Panc1 (cell line): Measurements from ENCODE around the gene SOAT1. TPM values are rescaled to one million over a fixed set of nuclear protein-coding genes. Genes with fewer than 3 reads are reported as not detected.

Experiments used
- ATAC-seq: fragments of 200-7000 bp; cut with Tn5 transposase; 2 replicates; pipeline ENCODE4 v1.9.1; 2020; ENCODE audit warnings: mild to moderate bottlenecking, moderate library complexity
- BruUV-seq: library from RNA; stranded (reverse); fragments of 400-500 nt; replicated peaks from 2 replicates; lab custom pipeline; 2021; lab: Mats Ljungman, UMichigan
- CTCF ChIA-PET: fragments of 300-600 bp; sonication (Branson Sonifier 250); formaldehyde crosslinking; loops from one replicate; lab custom pipeline; 2022; ENCODE audit warnings: antibody characterized with exemption; lab: Charles Lee
- POLR2A ChIA-PET: fragments of 300-600 bp; sonication (Branson Sonifier 250); formaldehyde crosslinking; loops from one replicate; lab custom pipeline; 2022; ENCODE audit warnings: antibody characterized with exemption; lab: Charles Lee
- DNase-seq: peaks from one replicate; pipeline ENCODE4 v3.0.0-alpha.2; 2010; ENCODE audit warnings: low read depth, low spot score
- H3K27ac ChIP-seq: 2 replicates; pipeline ENCODE4 v1.5.1; 2011; ENCODE audit warnings: mild to moderate bottlenecking, low read length, inconsistent platforms
- H3K27me3 ChIP-seq: fragments of 200-500 bp; sonication (Bioruptor generic); 2 replicates; pipeline ENCODE4 v1.6.0; 2014; ENCODE audit warnings: low read length, inconsistent platforms; ENCODE audit not compliant: control insufficient read depth, insufficient read depth
- H3K36me3 ChIP-seq: fragments of 200-500 bp; sonication (Bioruptor generic); 2 replicates; pipeline ENCODE4 v1.5.1; 2014; ENCODE audit warnings: inconsistent platforms, mild to moderate bottlenecking, low read length, moderate library complexity; ENCODE audit not compliant: control insufficient read depth, insufficient read depth
- H3K4me1 ChIP-seq: 2 replicates; pipeline ENCODE4 v1.5.1; 2011; ENCODE audit warnings: inconsistent platforms, mild to moderate bottlenecking, low read length, moderate library complexity; ENCODE audit not compliant: control insufficient read depth, insufficient read depth
- H3K4me3 ChIP-seq, 2 experiments: 2 replicates each; pipeline ENCODE4 v1.5.1; 2011 to 2012; ENCODE audit warnings: low read depth in 2 of 2, low read length in 2 of 2, mild to moderate bottlenecking in 2 of 2, inconsistent platforms in 1 of 2, moderate library complexity in 1 of 2
- H3K9me3 ChIP-seq: fragments of 200-500 bp; sonication (Bioruptor generic); 2 replicates; pipeline ENCODE4 v1.5.1; 2014; ENCODE audit warnings: low read depth, mild to moderate bottlenecking, inconsistent platforms, low read length, moderate library complexity; ENCODE audit not compliant: control insufficient read depth, insufficient read depth
- POLR2AphosphoS5 ChIP-seq: IDR thresholded peaks from 2 replicates; pipeline ENCODE4 v1.6.1; 2012; ENCODE audit warnings: mild to moderate bottlenecking, low read depth, low read length, moderate library complexity
- SIN3A ChIP-seq: IDR thresholded peaks from 2 replicates; pipeline ENCODE4 v1.6.1; 2012; ENCODE audit warnings: low read depth, mild to moderate bottlenecking, low read length, moderate library complexity, borderline replicate concordance; ENCODE audit not compliant: insufficient read depth
- TCF7L2 ChIP-seq: IDR thresholded peaks from 2 replicates; pipeline ENCODE4 v1.6.1; 2011; ENCODE audit warnings: mild to moderate bottlenecking, low read depth, low read length, inconsistent platforms
- in situ Hi-C: cut with HindIII; loops from 2 replicates; pipeline ENCODE4 v1.10.0; 2016; ENCODE audit warnings: low sequenced_read_pairs, low pct_unique_long_range_greater_than_20kb
- intact Hi-C: fragments of 100-400 bp; cut with micrococcal nuclease; formaldehyde crosslinking; loops from one replicate; pipeline ENCODE4 v1.10.0; 2022; ENCODE audit not compliant: unreplicated experiment
- total RNA-seq: library from RNA; stranded (reverse); gene quantifications from one replicate; pipeline ENCODE4 v1.2.1, GENCODE V29; 2021; ENCODE audit not compliant: unreplicated experiment
- TF ChIP-seq, protein P1 (sequence below): fragments of 450-650 bp; IDR thresholded peaks from 2 replicates; pipeline ENCODE4 v1.5.1; 2017; ENCODE audit warnings: mild to moderate bottlenecking
- TF ChIP-seq, protein P2 (sequence below), 2 experiments: IDR thresholded peaks; 2 replicates each; pipeline ENCODE4 v1.6.1; 2011 to 2012; ENCODE audit warnings: low read depth in 2 of 2, control low read depth in 1 of 2, low read length in 1 of 2, mild to moderate bottlenecking in 1 of 2, moderate library complexity in 1 of 2; ENCODE audit not compliant: insufficient read depth in 1 of 2

Gene SOAT1
- total RNA-seq, 1 experiment from 2014 or later: 57.2 TPM

DNA sequence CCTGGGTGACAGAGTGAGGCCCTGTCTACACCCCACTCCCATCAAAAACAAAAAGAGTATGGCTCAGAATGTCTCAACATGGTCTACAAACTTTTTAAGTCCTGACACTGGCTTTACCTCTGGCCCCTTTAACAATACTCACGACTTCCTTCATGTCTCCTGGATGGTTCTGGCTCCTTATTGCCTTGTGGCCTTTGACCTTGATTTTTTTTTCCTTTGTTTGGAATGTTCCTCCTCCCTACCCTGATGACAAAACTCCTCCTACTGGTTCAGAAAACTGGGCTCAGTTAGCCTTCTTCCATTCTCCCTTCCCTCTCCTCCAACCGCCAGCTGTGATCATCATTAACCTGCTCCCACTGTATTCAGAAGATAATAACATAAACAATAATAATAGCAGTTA, 4.6 kb upstream of the SOAT1 start:
- BruUV-seq: no TSS peak
- CTCF ChIA-PET: no interaction called here

DNA sequence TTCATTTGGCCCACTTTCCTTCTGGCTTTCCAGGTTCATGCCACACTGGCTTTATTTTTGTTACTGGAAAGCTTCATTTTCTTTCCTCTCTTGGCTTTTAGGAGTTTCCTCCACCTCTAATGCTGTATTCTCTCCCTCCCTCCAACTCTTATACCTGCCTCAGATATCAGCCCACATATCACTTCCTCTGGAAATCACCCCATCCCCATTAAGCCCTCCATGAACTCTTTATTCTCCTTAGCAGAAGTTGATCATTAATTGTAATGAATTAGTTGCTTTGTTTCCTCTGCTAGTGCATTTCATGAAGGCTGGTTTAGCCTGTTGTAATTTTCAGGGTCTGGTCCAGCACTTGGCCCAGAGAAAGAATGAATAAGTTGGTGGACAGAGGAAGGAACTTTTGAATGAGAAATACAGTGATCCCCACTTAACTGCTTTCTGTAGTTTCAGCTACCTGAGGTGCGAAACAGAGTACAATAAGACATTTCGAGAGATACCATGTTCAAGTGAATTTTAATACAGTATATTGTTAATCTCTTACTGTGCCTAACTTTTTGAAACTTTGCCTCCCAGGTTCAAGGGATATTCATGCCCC, 1.7 kb downstream of the SOAT1 start:
- POLR2A ChIA-PET: interaction anchor here (0.5 kb wide), 1 partner anchor 165 kb away, joined by 4 read pairs; no protein-coding TSS in a partner anchor
- TF ChIP-seq SIN3A: no peak
- no peak for TF ChIP-seq POLR2AphosphoS5
- TF ChIP-seq, protein P1, sequence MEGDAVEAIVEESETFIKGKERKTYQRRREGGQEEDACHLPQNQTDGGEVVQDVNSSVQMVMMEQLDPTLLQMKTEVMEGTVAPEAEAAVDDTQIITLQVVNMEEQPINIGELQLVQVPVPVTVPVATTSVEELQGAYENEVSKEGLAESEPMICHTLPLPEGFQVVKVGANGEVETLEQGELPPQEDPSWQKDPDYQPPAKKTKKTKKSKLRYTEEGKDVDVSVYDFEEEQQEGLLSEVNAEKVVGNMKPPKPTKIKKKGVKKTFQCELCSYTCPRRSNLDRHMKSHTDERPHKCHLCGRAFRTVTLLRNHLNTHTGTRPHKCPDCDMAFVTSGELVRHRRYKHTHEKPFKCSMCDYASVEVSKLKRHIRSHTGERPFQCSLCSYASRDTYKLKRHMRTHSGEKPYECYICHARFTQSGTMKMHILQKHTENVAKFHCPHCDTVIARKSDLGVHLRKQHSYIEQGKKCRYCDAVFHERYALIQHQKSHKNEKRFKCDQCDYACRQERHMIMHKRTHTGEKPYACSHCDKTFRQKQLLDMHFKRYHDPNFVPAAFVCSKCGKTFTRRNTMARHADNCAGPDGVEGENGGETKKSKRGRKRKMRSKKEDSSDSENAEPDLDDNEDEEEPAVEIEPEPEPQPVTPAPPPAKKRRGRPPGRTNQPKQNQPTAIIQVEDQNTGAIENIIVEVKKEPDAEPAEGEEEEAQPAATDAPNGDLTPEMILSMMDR: no peak
- TF ChIP-seq TCF7L2: no peak
- TF ChIP-seq, protein P2, sequence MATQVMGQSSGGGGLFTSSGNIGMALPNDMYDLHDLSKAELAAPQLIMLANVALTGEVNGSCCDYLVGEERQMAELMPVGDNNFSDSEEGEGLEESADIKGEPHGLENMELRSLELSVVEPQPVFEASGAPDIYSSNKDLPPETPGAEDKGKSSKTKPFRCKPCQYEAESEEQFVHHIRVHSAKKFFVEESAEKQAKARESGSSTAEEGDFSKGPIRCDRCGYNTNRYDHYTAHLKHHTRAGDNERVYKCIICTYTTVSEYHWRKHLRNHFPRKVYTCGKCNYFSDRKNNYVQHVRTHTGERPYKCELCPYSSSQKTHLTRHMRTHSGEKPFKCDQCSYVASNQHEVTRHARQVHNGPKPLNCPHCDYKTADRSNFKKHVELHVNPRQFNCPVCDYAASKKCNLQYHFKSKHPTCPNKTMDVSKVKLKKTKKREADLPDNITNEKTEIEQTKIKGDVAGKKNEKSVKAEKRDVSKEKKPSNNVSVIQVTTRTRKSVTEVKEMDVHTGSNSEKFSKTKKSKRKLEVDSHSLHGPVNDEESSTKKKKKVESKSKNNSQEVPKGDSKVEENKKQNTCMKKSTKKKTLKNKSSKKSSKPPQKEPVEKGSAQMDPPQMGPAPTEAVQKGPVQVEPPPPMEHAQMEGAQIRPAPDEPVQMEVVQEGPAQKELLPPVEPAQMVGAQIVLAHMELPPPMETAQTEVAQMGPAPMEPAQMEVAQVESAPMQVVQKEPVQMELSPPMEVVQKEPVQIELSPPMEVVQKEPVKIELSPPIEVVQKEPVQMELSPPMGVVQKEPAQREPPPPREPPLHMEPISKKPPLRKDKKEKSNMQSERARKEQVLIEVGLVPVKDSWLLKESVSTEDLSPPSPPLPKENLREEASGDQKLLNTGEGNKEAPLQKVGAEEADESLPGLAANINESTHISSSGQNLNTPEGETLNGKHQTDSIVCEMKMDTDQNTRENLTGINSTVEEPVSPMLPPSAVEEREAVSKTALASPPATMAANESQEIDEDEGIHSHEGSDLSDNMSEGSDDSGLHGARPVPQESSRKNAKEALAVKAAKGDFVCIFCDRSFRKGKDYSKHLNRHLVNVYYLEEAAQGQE (IDR thresholded peaks at IDR 0.05; ENCODE audit: insufficient read depth in 1 of 2, low read depth in 2 of 2, low read length in 1 of 2): no peak
- no peak for ATAC-seq
- DNase-seq: no peak
- Histone ChIP-seq H3K4me3 (peak overlapping the region; percentile 69 to 79), H3K9me3 (no peaks in the 10 kb centered on the region), H3K27me3 (no peaks in the 10 kb centered on the region), H3K4me1 (peaks cover 23% of the 10 kb centered on the region), H3K36me3 (no peaks in the 10 kb centered on the region), H3K27ac (peak overlapping the region; percentile 90)
- intact Hi-C loops (no loop called here), in situ Hi-C loops (no loop called here)
- CTCF ChIA-PET: interaction anchor here (0.6 kb wide), 1 partner anchor 21 kb away, joined by 3 read pairs; no protein-coding TSS in a partner anchor
- no TSS peak for BruUV-seq

More for the DNA sequence above, 4.6 kb upstream of the SOAT1 start:
- intact Hi-C loops (no loop called here), in situ Hi-C loops (no loop called here)
- ATAC-seq (no peak), DNase-seq (no peak)
- H3K27ac ChIP-seq: no peak overlapping the region
- H3K27me3 ChIP-seq: no peaks in the 10 kb centered on the region
- H3K9me3 ChIP-seq: no peaks in the 10 kb centered on the region
- H3K4me1 ChIP-seq: peaks cover 11% of the 10 kb centered on the region; the same call in 1 of the 2 replicates
- no peak overlapping the region for H3K4me3 ChIP-seq
- TF ChIP-seq TCF7L2 (no peak), POLR2AphosphoS5 (no peak), SIN3A (no peak)
- TF ChIP-seq, protein P1: no peak
- TF ChIP-seq, protein P2 (IDR thresholded peaks at IDR 0.05; ENCODE audit: insufficient read depth in 1 of 2, low read depth in 2 of 2, low read length in 1 of 2): no peak
- no peaks in the 10 kb centered on the region for H3K36me3 ChIP-seq
- POLR2A ChIA-PET: no interaction called here
